ENCODE results near the gene TARDBP.

DNA sequence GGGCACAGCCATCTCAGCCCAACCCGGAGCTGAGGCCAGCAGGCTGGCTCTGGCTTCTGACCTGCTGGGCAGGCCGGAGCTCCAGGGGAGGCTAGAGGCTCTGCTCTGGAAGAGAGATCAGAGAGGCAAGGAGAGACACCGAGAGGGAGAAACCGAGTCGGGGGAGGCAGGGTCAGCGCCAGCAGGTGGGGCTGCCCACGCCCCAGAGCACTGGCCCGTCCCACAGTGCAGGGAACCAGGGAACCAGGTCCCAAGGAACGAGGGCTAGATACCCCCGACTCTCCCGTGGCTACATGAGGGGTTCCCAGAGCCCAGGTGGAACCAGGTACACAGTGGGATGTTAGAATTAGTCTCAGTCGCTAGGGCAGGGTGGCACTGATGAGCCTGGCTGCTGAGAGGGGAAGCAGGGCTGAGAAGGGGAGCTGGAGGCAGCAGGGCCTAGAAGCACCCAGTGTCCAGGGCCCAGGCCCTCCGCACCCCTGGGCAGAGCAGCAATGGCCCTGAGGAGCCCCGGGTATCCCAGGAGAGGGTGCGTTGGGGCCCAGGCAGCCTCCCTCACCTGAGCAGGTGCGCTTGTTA, 32.5 kb downstream of the TARDBP start:
- TF ChIP-seq KLF16 (IDR thresholded peaks at IDR 0.05) (no peak), HIVEP1 (CRISPR knock-in tag; IDR thresholded peaks at IDR 0.05) (no peak), CTCF (IDR thresholded peaks at IDR 0.05 in 2 of 3, conservative IDR thresholded peaks at IDR 0.05 in 1 of 3; ENCODE audit: insufficient read depth in 2 of 3, low read depth in 1 of 3, low read length in 3 of 3) (no peak), MTA2 (IDR thresholded peaks at IDR 0.05; ENCODE audit: low read depth) (no peak), NCOA1 (IDR thresholded peaks at IDR 0.05; ENCODE audit: low read depth) (no peak), ATF2 (CRISPR knock-in tag; IDR thresholded peaks at IDR 0.05) (no peak), TAF1 (IDR thresholded peaks at IDR 0.05; ENCODE audit: control insufficient read depth, extremely low read depth, insufficient read depth, low read length, severe bottlenecking) (no peak), SIN3A (IDR thresholded peaks at IDR 0.05; ENCODE audit: borderline replicate concordance in 2 of 2, control insufficient read depth in 1 of 2, low read depth in 2 of 2, low read length in 2 of 2) (no peak), FOXP1 (CRISPR knock-in tag; IDR thresholded peaks at IDR 0.05) (no peak)
- TF ChIP-seq, protein P1, sequence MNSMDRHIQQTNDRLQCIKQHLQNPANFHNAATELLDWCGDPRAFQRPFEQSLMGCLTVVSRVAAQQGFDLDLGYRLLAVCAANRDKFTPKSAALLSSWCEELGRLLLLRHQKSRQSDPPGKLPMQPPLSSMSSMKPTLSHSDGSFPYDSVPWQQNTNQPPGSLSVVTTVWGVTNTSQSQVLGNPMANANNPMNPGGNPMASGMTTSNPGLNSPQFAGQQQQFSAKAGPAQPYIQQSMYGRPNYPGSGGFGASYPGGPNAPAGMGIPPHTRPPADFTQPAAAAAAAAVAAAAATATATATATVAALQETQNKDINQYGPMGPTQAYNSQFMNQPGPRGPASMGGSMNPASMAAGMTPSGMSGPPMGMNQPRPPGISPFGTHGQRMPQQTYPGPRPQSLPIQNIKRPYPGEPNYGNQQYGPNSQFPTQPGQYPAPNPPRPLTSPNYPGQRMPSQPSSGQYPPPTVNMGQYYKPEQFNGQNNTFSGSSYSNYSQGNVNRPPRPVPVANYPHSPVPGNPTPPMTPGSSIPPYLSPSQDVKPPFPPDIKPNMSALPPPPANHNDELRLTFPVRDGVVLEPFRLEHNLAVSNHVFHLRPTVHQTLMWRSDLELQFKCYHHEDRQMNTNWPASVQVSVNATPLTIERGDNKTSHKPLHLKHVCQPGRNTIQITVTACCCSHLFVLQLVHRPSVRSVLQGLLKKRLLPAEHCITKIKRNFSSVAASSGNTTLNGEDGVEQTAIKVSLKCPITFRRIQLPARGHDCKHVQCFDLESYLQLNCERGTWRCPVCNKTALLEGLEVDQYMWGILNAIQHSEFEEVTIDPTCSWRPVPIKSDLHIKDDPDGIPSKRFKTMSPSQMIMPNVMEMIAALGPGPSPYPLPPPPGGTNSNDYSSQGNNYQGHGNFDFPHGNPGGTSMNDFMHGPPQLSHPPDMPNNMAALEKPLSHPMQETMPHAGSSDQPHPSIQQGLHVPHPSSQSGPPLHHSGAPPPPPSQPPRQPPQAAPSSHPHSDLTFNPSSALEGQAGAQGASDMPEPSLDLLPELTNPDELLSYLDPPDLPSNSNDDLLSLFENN (IDR thresholded peaks at IDR 0.05; ENCODE audit: low read depth in 2 of 2, low read length in 2 of 2): no peak

Data from K562 (cell line).